ENCODE results near the gene MAD1L1. TPM values are rescaled to one million over a fixed set of nuclear protein-coding genes. Genes with fewer than 3 reads are reported as not detected.
"Not testable (repeated sequence)": the region's sequence is repeated elsewhere in the genome, so short reads cannot be mapped to it uniquely, and the experiment has no call there.

The MAD1L1 gene
- total RNA-seq, 1 donor from 2014 or later: 32.3 TPM

DNA sequence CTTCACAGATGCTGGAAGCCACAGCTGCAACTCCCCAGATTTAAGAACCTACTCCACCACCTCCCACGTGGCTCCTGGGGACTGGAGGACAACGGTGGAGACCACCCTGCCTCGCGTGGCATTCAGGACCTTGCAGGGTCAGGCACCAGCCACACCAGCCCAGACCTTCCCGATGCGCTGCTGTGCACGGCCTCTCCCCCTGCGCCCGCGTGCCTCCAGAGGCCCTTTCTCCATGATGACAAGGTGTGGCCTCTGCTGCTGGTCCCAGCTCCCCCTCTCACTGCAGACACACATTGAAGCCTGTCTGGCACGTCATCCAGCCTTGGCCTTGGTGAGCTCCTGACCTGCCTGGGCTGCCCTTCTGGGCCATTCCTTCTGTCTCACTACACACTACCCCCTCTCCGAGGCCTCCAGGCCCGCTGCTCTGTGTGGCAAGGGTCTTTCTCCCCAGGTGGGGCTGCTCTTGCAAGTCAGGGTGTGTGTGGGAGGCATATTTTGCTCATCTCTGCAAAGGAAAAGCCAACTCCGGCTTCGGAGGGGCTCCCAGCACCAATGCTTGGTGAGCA, 254.8 kb downstream of the MAD1L1 start:
- Histone ChIP-seq H3K9me3 (ENCODE audit: insufficient read depth, low read depth, low read length) (peaks cover 3% of the 10 kb centered on the region), H3K27ac (ENCODE audit: low read depth, low read length) (no peak overlapping the region), H3K4me3 (ENCODE audit: insufficient read depth, low read depth, low read length) (no peak overlapping the region), H3K9ac (ENCODE audit: low read length) (no peak overlapping the region), H2AFZ (ENCODE audit: low read depth, low read length) (no peak overlapping the region), H4K20me1 (ENCODE audit: insufficient read depth, low read length) (no peaks in the 10 kb centered on the region), H3K79me2 (ENCODE audit: insufficient read depth, low read length) (no peaks in the 10 kb centered on the region), H3K36me3 (ENCODE audit: insufficient read depth, low read length) (no peaks in the 10 kb centered on the region), H3K4me2 (ENCODE audit: low read length) (no peak overlapping the region), H3K27me3 (ENCODE audit: insufficient read depth, low read length) (no peaks in the 10 kb centered on the region), H3K4me1 (ENCODE audit: insufficient read depth, low read length) (no peaks in the 10 kb centered on the region)
- H3K27ac Mint-ChIP-seq (ENCODE audit: unreplicated experiment): no peak overlapping the region
- H3K27me3 Mint-ChIP-seq (ENCODE audit: low read depth, unreplicated experiment): peaks cover 6% of the 10 kb centered on the region
- no peaks in the 10 kb centered on the region for H3K4me1 Mint-ChIP-seq (ENCODE audit: low read depth, unreplicated experiment)
- TF ChIP-seq EZH2 (IDR thresholded peaks at IDR 0.05; ENCODE audit: insufficient read depth, low read length): no peak
- TF ChIP-seq, protein P1, sequence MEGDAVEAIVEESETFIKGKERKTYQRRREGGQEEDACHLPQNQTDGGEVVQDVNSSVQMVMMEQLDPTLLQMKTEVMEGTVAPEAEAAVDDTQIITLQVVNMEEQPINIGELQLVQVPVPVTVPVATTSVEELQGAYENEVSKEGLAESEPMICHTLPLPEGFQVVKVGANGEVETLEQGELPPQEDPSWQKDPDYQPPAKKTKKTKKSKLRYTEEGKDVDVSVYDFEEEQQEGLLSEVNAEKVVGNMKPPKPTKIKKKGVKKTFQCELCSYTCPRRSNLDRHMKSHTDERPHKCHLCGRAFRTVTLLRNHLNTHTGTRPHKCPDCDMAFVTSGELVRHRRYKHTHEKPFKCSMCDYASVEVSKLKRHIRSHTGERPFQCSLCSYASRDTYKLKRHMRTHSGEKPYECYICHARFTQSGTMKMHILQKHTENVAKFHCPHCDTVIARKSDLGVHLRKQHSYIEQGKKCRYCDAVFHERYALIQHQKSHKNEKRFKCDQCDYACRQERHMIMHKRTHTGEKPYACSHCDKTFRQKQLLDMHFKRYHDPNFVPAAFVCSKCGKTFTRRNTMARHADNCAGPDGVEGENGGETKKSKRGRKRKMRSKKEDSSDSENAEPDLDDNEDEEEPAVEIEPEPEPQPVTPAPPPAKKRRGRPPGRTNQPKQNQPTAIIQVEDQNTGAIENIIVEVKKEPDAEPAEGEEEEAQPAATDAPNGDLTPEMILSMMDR (IDR thresholded peaks at IDR 0.05; ENCODE audit: insufficient read depth, low read depth, low read length): no peak
- no peak for DNase-seq (ENCODE audit: low read depth)
- peaks cover 7% of the 10 kb centered on the region for H3K9me3 Mint-ChIP-seq (ENCODE audit: unreplicated experiment)
- peaks cover 29% of the 10 kb centered on the region for H3K36me3 Mint-ChIP-seq (ENCODE audit: low read depth, unreplicated experiment)
- H3K4me3 Mint-ChIP-seq (ENCODE audit: unreplicated experiment): no peak overlapping the region
- no peak for FAIRE-seq

DNA sequence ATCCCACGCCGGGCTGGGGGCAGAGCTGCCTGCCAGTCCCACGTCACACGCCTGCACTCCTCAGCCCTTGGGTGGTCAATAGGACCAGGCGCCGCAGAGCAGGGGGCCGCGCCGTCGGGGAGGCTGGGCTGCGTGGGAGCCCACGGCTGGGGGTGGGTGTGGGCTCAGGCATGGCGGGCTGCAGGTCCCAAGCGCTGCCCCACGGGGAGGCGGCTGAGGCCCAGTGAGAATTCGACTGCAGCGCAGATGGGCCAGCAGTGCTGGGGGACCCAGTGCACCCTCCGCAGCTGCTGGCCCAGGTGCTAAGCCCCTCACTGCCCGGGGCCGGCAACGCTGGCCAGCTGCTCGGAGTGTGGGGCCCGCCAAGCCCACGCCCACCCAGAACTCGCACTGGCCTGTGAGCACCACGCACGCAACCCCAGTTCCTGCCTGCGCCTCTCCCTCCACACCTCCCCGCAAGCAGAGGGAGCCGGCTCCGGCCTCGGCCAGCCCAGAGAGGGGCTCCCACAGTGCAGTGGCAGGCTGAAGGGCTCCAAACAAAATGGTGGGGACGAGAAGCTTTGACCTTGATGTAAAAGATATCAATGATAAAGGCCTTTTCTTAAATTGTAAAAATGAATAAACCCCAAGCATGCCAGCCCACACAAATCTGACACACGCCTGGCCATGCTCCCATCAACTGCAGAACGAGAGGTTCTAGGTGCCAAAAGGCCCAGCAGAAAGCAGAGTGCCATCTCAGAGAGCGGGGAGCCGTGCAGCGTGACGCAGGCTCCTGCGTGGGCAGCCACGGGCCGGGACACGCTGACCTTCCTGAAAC, 255.5 kb downstream of the MAD1L1 start:
- Mint-ChIP-seq H3K27ac (ENCODE audit: unreplicated experiment) (no peak overlapping the region), H3K4me3 (ENCODE audit: unreplicated experiment) (no peak overlapping the region), H3K27me3 (ENCODE audit: low read depth, unreplicated experiment) (peaks cover 6% of the 10 kb centered on the region), H3K36me3 (ENCODE audit: low read depth, unreplicated experiment) (peaks cover 29% of the 10 kb centered on the region), H3K4me1 (ENCODE audit: low read depth, unreplicated experiment) (no peaks in the 10 kb centered on the region), H3K9me3 (ENCODE audit: unreplicated experiment) (peaks cover 7% of the 10 kb centered on the region)
- Histone ChIP-seq H3K9ac (ENCODE audit: low read length) (no peak overlapping the region), H4K20me1 (ENCODE audit: insufficient read depth, low read length) (no peaks in the 10 kb centered on the region), H3K79me2 (ENCODE audit: insufficient read depth, low read length) (no peaks in the 10 kb centered on the region), H3K9me3 (ENCODE audit: insufficient read depth, low read depth, low read length) (peaks cover 3% of the 10 kb centered on the region), H2AFZ (ENCODE audit: low read depth, low read length) (no peak overlapping the region), H3K27me3 (ENCODE audit: insufficient read depth, low read length) (no peaks in the 10 kb centered on the region), H3K36me3 (ENCODE audit: insufficient read depth, low read length) (no peaks in the 10 kb centered on the region), H3K4me1 (ENCODE audit: insufficient read depth, low read length) (no peaks in the 10 kb centered on the region), H3K27ac (ENCODE audit: low read depth, low read length) (no peak overlapping the region), H3K4me3 (ENCODE audit: insufficient read depth, low read depth, low read length) (no peak overlapping the region), H3K4me2 (ENCODE audit: low read length) (no peak overlapping the region)
- no peak for FAIRE-seq
- no peak for DNase-seq (ENCODE audit: low read depth)
- TF ChIP-seq, protein P1 (IDR thresholded peaks at IDR 0.05; ENCODE audit: insufficient read depth, low read depth, low read length): no peak
- no peak for TF ChIP-seq EZH2 (IDR thresholded peaks at IDR 0.05; ENCODE audit: insufficient read depth, low read length)

DNA sequence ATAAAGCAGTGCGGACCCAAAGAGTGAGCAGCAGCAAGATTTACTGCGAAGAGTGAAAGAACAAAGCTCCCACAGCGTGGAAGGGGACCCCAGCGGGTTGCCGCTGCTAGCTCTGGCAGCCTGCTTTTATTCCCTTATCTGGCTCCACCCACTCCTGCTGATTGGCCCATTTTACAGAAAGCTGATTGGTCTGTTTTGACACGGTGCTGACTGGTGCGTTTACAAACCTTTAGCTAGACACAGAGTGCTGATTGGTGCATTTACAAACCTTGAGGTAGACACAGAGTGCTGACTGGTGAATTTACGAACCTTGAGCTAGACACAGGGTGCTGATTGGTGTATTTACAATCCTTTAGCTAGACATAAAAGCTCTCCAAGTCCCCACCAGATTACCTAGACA, 256.2 kb downstream of the MAD1L1 start:
- H3K27ac Mint-ChIP-seq (ENCODE audit: unreplicated experiment); H3K27ac ChIP-seq (ENCODE audit: low read depth, low read length); H3K36me3 ChIP-seq (ENCODE audit: insufficient read depth, low read length); H3K4me1 ChIP-seq (ENCODE audit: insufficient read depth, low read length); DNase-seq (ENCODE audit: low read depth); H3K9me3 ChIP-seq (ENCODE audit: insufficient read depth, low read depth, low read length); H3K4me3 ChIP-seq (ENCODE audit: insufficient read depth, low read depth, low read length); H3K9ac ChIP-seq (ENCODE audit: low read length); H3K4me2 ChIP-seq (ENCODE audit: low read length); FAIRE-seq; H2AFZ ChIP-seq (ENCODE audit: low read depth, low read length); H3K4me1 Mint-ChIP-seq (ENCODE audit: low read depth, unreplicated experiment); H3K27me3 Mint-ChIP-seq (ENCODE audit: low read depth, unreplicated experiment); H3K9me3 Mint-ChIP-seq (ENCODE audit: unreplicated experiment); H4K20me1 ChIP-seq (ENCODE audit: insufficient read depth, low read length); H3K79me2 ChIP-seq (ENCODE audit: insufficient read depth, low read length); H3K27me3 ChIP-seq (ENCODE audit: insufficient read depth, low read length); H3K4me3 Mint-ChIP-seq (ENCODE audit: unreplicated experiment): not testable (repeated sequence)
- peaks cover 29% of the 10 kb centered on the region for H3K36me3 Mint-ChIP-seq (ENCODE audit: low read depth, unreplicated experiment)
